Hematopoietic multipotent progenitor cell treated with erythropoietin and hydrocortisone succinate and interleukin-3 and kit ligand, for 8 days (in vitro differentiated cells): ENCODE results near the gene BNIP3.
A peak's percentile ranks its signal among the peaks of the same experiment; 100 is the strongest.
"Not testable (repeated sequence)": the region's sequence is repeated elsewhere in the genome, so short reads cannot be mapped to it uniquely, and the experiment has no call there.

Source experiments
- DNase-seq: peaks from one replicate; pipeline ENCODE4 v3.0.0-alpha.2; 2015

The BNIP3 gene

DNA sequence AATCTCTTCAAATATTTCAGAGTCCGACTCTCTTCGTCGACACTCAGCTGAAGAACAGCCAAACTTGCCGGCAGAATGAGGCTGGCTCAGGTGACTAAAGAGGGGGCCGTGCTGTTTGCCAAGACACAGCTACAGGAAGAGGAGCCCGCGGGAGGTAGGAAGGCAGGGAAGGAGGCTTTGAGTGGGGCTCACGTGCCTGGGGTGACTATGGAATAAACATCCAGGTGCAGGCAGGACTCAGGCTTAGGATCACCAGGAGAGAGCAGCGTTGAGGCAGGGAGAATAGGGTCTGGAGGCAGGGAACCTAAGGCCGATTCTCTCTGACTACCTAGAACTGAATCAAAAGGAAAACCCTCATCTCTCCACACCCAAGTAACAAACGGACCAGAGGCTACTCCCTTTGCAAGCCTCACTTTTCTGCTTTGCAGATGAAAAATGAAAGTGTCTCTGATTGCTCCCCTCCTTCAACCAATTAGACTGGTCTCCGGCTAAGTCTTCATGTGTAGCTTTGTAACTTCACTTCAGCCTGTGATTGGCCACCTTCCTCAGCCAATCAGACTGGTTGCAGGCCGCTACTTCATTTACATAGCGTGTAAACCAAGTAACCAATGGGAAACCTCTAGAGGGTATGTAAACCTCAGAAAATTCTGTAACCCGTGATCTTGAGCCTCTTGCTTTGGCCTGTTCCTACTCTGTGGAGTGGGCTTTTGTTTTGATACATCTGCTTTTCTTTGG, 19.7 kb upstream of the BNIP3 start:
- no peak for DNase-seq

DNA sequence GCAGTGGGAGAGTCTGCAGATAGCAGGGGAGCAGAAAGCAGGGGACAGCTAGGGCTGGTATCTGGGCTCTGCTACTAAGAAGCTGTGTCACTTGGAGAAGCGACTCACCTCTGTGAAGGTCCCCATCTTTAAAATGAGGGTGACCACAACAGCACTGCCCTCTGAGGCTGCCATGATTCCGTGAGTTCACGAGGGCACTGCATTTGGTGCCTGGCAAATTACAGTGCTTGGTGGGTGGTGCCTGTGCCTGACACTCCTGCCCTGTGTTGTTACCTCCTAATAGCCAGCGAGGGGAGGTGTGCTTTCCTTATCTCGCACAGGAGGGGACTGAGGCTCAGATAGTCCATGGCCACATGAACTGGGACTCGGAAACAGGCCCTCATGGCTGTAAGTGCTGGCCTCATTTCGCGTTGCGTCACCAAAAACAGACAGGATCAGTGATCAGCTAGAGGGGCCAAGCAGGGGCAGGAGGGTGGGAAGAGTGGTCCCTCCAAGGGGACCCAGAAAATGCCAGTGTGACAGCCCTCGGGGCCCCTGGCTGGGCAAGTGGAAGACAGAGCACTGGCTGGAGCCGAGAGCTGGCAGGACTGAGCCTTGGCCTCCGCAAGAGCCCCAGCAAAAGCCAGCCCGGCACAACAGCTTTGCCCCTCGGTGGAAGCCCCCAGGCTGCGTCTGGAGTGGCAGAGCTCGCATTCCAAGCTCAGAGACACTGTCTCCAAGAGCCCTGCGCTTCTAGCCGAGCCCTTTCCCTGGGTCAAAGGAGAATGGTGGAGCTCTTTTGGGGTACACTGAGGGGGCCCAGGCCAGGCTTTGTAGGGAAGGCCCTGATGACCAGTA, 17.3 kb upstream of the BNIP3 start:
- no peak for DNase-seq

DNA sequence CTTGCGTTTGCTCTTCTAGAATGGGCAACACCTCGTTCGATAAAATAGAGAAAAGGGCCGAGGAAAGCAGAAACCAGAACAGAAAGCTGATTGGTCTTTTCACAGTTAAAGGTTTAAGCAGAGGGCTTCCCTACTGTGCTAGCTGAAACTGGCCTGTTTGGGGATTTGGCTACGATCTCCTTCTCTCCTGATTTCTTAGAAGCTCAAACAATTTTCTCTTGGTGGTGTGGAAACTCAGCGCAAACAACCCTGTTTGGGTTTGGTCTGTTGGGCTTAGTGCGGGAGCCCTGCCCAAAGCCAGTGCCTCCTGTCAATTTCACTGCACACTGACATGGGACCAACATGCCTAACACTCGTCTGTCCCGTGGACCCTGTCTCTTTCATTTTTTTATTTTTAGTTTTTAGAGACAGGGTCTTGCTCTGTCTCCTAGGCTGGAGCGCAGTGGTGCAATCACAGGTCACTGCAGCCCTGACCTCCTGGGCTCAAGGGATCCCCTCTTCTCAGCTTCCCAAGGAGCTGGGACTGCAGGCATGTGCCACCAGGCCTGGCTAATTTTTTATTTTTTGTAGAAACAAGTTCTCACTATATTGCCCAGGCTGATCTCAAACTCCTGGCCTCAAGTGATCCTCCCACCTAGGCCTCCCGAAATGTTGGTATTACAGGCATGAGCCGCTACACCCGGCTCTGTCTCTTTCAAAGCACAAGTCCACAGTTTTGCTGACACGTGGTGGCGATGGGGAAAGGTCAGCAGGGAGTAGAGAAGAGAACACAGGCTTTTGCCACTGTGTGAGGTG, 16.5 kb upstream of the BNIP3 start:
- no peak for DNase-seq

DNA sequence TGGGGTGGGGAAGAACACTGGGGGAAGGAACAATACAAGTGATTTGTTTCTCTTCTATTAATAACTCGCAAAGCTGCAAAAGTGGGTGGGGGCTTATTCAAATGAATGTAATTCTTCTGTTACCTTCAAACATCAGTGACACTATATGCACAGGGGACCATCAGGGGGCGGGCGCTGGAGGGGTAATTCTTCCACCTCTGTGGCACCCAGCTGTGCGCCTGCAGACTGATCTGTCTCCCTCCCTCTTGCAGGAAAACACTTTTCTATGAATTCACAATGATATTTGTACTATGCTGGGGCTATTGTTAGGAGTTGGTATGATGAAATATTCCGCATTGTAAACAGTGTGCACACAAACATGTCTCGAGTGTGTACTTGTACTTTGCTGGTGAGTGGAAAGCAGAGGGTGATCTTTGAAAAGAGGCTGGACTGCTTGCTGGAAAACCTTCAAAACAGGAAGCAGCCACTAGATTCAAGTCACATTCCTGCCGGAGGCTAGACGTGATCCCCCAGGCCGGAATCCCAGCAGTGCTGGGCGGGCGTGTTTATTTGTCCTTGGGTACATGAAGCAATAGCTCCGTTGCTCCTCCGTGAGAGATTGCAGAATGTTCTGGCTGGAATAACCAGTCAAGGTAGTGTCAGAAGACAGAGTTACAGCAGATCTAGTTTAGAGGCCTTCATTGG, 15.8 kb upstream of the BNIP3 start:
- no peak for DNase-seq

DNA sequence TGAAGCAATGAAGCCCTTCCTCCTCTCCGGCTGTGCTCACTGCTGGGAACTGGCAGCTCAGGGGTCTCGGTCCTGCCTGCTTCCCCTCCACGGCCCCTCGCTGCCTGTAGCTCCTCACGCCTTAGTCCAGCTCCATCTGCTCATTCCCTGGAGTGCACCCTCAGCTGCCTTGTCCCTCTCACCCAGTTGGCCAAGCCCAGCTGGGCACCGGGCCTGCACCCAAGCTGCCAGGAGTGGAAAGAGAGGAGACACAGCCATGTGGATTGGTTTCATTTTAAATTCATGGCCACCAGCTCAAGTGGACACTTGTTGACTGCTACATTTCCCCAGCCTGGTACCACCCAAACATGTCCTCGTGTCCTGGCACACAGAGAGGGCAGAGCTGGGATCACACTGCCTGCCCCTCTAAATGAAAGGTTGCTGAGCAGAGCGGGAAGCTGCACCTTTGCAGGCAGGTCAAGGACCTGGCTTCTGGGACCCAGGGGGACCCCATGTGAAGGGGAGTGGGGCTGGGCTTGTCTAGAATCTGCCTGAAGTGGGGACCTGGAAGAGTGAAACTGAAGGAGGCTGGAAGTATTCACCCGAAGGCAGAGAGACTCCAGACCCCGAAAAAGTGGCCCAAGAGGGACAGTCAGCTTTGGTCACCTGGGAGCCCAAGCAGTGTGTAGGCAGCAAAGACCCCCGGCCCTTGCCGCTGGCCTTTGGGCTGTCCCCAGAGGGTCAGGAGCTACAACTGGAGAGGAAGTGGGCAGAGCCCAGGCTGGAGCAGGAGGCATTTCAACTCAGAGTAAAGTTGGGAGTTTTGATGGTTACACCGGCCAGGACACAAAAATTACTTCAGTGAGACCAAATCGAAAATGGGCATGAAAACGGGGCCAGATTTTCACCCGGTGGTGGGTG, 15.0 kb upstream of the BNIP3 start:
- no peak for DNase-seq

DNA sequence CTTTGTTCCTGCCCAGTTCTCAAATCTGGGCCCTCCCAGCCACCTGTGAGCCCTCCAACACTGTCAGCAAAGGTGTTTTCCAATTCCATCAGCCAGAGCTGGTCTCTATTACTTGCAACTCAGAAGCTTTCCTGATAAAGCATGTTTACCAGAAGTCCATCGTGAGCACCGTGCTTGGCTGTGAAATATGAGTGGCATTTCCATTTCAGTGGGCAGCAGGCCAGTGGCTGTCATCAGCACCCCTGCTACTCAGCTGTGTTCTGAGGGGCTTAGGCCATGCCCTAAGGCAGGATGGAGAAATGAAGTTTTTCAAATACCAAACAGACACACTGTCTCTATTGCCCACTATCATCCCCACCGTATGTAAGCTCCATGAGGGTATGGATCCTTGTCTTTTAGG, 12.7 kb upstream of the BNIP3 start:
- DNase-seq: no peak

DNA sequence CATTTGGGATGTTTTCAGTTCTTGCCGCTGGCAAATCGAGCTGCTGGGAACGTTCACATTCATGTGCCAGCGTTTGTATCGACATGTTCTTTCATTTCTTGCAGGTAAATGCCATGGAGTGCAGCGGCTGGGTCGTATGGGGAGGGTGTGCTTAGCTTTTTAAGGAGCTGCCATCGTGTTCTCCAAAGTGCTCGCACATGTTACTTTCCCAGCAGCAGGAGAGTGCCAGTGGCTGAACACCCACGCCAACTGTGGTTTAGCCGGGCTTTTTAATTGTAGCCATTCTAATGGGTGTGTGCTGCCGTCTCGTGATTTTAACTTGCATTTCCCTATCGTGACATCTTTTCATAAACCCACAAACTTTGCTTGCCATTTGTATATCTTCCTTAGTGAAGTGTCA, 11.6 kb upstream of the BNIP3 start:
- DNase-seq: no peak

DNA sequence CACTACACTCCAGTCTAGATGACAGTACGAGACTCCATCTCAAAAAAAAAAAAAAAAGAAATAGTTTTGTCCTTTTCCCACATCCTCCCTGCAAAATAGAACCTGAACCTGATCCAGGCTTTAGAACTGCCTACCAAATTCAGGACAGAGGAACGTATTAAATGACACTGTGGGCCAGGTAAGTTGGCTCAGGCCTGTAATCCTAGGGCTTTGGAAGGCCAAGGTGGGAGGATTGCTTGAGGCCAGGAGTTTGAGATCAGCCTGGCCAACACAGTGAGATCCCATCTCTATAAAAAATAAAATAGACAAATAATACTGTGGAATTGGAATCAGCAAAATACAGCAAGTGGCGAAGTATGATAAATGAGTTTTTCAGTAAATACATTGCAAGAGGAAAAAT, 10.0 kb upstream of the BNIP3 start:
- no peak for DNase-seq

DNA sequence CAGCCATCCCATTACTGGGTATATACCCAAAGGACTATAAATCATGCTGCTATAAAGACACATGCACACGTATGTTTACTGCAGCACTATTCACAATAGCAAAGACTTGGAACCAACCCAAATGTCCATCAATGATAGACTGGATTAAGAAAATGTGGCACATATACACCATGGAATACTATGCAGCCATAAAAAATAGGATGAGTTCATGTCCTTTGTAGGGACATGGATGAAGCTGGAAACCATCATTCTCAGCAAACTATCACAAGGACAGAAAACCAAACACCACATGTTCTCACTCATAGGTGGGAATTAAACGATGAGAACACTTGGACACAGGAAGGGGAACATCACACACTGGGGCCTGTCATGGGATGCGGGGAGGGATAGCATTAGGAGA, 6.1 kb upstream of the BNIP3 start:
- not testable (repeated sequence) for DNase-seq

DNA sequence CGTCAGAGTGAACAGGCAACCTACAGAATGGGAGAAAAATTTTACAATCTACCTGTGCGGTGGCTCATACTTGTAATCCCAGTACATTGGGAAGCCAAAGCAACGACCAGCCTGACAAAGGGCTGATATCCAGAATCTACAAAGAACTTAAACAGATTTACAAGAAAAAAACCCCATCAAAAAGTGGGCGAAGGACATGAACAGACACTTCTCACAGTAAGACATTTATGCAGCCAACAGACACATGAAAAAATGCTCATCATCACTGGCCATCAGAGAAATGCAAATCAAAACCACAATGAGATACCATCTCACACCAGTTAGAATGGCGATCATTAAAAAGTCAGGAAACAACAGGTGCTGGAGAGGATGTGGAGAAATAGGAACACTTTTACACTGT, 5.6 kb upstream of the BNIP3 start:
- not testable (repeated sequence) for DNase-seq

DNA sequence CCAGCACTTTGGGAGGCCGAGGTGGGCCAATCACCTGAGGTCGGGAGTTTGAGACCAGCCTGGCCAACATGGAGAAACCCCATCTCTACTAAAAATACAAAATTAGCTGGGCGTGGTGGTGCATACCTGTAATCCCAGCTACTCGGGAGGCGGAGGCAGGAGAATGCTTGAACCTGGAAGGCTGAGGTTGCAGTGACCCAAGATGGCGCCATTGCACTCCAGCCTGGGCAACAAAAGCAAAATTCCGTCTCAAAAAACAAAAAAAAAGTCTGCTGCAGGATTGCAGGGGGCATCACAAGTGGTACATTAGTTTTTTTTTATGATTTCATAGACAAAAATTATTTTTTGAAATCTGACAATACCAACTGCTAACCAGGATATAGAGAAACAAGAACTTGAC, 5.1 kb upstream of the BNIP3 start:
- DNase-seq: not testable (repeated sequence)

DNA sequence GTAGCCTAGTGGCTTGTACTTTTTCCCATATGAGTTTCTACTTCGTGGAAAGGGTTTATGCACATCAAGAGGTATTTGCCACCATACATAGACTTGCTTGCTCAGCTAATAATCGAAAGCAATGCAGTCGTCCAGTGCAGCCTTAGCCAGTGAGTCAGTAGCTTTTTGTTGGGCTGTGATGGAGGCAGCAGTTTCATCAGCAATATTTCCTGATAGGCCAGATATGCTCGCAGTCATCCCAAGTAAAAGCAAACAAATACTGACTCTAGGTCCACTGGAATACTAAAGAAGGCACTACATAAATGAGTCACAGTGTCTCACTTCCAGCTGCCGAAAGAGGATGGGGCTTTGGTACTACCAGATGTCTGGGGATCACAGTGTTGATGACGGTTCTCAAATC, 2.1 kb upstream of the BNIP3 start:
- DNase-seq: no peak

DNA sequence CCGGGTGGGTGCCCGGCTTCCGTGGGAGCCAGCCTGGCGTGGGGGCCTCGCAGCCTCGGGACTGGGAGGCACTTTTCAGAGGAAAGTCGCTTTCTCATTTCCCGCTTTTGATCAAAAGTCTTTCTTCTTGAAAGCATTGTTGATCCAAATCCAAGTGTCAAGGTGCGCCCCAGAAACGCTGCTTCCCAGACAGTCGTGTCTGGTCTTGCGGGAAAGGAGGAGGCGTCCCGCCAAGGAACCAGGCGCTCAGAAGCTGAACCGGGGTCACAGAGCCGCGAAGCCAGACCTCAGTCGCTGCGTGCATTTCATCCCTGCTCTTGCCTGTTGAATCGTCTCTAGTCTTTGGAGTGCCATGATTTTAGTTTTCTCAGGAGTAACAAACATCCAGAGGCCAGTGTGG, 1.1 kb upstream of the BNIP3 start:
- DNase-seq: no peak

DNA sequence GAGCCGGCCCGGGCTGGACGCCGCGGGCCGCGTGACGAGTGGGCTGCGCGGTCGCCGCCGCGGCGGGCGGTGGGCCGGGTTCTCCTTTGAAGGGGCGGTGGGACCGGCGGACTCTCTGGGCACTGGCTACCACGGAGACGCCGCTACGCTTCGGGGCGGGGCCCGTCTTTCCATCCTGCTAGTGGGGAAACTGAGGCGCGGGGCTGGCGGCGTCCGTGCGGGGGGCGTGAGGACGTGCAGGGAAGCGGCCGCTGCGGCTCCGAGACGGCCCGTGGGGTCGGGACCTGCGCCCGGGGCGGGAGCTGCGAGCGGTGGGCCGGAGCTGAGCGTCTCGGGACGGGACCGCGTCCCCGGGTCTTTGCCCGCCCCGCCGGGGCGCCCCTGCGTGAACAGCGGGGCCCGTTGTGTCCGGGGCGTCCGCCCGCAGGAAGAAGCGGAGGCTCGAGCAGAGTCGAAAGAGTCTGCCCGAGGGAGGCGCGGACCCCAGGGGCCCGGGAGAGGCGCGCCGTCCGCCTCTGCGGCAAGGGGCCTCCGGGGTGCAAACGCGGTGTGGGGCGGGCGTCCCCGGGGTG, 548 bp upstream of the BNIP3 start:
- no peak for DNase-seq

DNA sequence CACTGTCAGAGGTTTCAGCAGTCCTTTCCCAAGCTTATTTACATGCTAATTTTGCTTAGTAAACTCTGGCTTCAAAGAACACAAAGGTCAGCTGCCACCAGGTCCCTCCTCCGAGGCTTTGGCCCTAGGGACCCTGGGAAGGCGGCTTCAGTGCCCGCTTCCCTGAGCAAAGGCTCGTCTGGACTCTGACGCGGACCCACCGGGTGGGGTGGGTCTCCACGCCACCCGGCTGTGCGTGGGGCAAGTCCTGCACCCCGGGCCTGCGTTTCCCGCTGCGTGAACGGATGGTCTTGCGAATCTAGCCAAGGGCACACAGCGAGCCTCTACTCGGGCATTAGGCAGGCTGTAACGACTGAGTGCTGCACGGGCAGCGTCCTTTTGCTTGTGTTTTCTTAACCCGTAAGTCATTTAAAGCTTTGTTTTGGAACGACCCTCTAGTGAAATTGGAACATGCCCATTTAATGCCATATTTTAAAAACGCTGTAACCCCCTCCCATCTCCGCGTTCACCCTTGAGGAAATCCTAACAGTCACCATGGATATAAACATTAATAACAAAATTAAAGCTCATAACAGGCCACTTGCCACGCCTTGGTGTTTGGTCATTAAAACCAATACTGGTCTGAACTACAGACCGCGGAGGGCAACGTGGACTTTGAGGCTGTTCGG, 828 bp downstream of the BNIP3 start:
- DNase-seq: peak; percentile 19

DNA sequence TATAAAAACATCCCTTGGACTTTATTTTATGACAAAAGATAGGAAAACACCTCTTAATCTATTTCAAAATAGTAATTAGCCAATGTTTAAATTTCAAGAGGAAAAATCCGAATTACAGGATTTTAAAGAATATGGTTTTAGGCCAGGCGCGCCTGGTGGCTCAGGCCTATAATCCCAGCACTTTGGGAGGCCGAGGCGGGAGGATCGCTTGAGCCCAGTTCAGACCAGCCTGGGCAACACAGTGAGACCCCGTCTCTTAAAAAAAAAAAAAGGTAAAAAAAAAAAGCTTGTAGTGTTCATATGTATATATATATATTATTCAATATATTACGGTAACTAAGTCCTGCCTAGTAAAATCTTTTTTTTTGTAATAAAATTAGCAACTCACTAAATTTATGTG, 1.4 kb downstream of the BNIP3 start:
- DNase-seq: no peak

DNA sequence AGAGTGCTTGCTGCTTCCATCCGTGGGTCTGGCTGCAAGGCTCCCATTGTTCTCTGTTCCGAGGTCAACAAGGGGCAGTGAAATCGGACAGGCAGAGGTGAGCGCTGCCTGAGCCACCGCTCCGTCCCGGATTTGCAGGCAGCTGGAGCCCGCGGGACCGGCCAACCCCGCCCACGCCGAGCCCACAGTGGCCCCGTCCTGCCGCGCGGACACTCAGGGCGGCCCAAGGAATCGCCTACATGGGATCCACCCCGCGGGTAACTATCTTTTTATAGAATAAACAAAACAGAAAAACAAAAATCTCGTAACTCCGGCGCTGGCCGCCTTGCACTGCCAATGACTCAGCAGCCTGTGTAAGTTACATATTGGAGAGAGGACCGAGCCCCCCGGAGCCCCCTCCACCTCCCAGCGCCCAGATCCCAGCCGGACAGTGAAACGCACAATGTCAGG, 1.9 kb downstream of the BNIP3 start:
- DNase-seq: no peak

DNA sequence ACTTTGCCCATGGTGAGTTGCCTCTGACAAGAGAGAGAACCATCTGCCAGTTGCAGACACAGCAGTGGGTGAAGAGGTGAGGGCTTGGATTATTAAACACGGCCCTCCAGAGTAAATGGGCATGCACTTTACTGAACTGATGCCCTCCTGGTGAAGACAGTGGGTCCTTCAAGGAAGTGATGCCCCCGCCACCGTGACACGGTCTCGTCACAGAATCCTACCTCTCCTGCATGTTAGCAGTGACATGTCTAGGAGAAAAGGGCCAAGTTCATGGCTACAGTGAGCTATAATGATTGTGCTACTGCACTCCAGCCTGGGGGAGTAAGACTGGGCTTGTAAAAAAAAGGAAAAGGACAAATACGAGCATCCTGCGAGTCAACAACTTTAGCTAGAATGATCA, 2.4 kb downstream of the BNIP3 start:
- DNase-seq: no peak

DNA sequence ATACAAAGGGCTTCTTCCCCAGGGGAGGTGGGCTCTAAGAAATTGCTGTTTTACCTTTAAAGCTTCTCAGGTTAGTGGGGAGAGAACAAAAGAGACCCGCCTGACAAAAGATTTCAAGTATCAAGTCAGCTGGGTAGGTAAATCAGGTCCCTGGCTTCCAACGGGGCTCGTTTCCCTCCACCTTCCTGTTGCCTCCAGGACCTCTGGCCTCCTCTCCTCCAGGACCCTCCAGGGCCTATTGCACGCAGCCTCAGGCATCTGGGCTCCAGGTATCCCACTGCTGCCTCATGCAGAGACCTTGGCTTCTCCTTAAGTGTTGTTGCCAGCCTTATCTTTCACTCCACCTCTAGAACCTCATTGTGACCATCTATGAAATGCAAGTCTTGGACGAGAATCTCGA, 2.9 kb downstream of the BNIP3 start:
- DNase-seq: no peak

DNA sequence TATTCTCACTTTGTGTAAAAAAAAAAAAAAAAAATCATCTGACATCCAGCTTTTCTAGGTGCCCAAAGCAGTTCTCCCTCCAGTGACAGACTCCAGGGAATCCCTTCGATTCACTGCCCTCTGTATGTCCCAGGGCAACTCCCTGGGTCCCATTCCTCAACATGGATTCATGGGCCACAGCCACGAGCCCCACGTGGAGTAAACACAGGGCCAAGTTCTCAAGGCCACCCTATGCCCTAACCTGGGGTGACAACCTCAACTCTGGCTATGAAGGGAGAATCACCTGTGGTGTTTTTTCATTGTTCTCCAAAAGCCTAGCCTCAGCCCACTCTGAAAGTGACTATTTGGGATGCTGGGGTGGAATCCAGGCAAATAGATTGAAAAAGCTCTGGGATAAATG, 3.4 kb downstream of the BNIP3 start:
- no peak for DNase-seq
